Measurements from ENCODE around the gene ZNF527.

ZNF527 gene

DNA sequence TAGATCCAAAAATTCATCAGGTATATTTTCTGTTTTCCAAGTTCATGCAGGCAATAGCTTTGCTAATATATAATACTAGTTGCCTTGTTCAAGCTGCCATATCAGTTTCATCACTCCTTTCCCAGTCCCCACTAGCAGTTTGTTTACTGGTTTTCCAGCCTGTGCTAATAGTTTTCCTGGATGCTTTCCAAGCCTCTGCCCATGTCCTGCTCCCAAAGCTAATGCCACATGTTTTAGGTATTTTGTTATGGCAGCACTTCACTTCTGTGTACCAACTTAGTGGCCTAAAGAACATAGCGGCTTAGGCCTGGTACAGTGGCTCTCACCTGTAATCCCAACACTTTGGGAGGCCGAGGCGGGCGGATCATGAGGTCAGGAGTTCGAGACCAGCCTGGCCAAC, 28.1 kb upstream of the ZNF527 start:
- H3K4me3 ChIP-seq (ENCODE audit: low read depth, low read length): no peak overlapping the region
- DNase-seq (ENCODE audit: low read depth): no peak
- TF ChIP-seq, protein P1, sequence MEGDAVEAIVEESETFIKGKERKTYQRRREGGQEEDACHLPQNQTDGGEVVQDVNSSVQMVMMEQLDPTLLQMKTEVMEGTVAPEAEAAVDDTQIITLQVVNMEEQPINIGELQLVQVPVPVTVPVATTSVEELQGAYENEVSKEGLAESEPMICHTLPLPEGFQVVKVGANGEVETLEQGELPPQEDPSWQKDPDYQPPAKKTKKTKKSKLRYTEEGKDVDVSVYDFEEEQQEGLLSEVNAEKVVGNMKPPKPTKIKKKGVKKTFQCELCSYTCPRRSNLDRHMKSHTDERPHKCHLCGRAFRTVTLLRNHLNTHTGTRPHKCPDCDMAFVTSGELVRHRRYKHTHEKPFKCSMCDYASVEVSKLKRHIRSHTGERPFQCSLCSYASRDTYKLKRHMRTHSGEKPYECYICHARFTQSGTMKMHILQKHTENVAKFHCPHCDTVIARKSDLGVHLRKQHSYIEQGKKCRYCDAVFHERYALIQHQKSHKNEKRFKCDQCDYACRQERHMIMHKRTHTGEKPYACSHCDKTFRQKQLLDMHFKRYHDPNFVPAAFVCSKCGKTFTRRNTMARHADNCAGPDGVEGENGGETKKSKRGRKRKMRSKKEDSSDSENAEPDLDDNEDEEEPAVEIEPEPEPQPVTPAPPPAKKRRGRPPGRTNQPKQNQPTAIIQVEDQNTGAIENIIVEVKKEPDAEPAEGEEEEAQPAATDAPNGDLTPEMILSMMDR (IDR thresholded peaks at IDR 0.05; ENCODE audit: low read depth, low read length): no peak

DNA sequence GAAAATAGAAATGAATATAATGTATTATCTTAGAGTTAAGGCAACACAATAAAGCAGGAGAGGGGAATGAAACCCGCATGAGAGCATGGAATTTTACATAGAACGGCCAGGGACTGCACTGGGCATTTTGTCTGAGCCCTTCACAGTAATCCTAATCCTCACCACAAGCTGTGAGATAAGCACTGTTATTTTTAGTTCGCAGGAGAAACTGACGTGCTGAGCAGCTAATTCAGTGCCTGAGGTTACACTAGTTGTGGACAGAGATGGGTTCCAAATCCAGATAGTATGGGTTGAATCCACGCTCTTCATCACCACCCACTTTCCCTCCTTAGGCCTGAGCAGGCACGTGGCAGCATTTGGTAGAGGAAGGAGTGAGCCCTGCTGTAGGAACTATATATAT, 24.8 kb upstream of the ZNF527 start:
- H3K4me3 ChIP-seq (ENCODE audit: low read depth, low read length): no peak overlapping the region
- DNase-seq (ENCODE audit: low read depth): no peak
- TF ChIP-seq, protein P2, sequence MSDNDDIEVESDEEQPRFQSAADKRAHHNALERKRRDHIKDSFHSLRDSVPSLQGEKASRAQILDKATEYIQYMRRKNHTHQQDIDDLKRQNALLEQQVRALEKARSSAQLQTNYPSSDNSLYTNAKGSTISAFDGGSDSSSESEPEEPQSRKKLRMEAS (IDR thresholded peaks at IDR 0.05; ENCODE audit: low read depth, low read length): no peak
- TF ChIP-seq MYC (IDR thresholded peaks at IDR 0.05; ENCODE audit: low read depth, low read length): no peak

DNA sequence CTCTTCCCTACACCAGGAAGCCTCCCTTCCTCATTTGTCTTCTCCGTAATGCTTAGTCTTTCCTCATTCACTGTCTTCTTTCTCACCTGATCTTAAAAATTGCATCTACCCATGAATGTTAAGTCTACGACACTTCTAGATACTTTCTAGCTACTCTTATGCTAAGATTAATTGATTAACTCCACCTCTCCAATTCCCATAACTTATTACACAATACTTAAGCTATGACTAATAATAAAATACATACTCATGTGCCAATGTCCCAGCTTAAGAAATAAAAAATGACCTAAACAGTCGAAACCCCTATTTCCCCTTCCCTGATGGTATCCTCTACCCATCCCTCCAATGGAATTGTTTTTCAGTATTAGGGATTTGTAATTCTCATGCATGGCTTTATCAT, 22.8 kb upstream of the ZNF527 start:
- DNase-seq (ENCODE audit: low read depth): no peak
- TF ChIP-seq MYC (IDR thresholded peaks at IDR 0.05; ENCODE audit: low read depth, low read length) (no peak), POLR2A (IDR thresholded peaks at IDR 0.05; ENCODE audit: extremely low read depth, insufficient read length) (no peak)
- TF ChIP-seq, protein P1 (IDR thresholded peaks at IDR 0.05; ENCODE audit: low read depth, low read length): no peak
- TF ChIP-seq, protein P2 (IDR thresholded peaks at IDR 0.05; ENCODE audit: low read depth, low read length): no peak
- no peak overlapping the region for H3K4me3 ChIP-seq (ENCODE audit: low read depth, low read length)

DNA sequence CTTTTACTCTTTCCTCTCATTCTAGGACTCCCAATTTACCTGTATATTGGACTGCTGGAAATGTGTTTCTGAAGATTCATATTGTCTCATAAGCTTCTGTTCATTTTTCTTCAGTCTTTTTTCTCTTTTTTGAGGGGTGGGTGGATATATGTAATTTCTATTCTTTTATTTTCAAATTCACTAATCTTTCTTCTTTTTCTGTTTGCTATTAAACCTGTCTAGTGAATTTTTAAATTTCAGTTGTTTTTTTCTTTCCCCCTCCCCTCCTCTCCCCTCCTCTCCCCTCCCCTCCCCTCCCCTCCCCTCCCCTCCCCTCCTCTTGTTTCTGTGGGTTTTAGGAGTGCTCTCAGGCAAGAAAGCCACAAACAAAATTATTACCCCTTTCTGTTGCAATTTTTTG, 16.9 kb upstream of the ZNF527 start:
- DNase-seq (ENCODE audit: low read depth): no peak
- TF ChIP-seq MYC (IDR thresholded peaks at IDR 0.05; ENCODE audit: low read depth, low read length) (no peak), POLR2A (IDR thresholded peaks at IDR 0.05; ENCODE audit: extremely low read depth, insufficient read length) (no peak)
- TF ChIP-seq, protein P2 (IDR thresholded peaks at IDR 0.05; ENCODE audit: low read depth, low read length): no peak
- TF ChIP-seq, protein P1 (IDR thresholded peaks at IDR 0.05; ENCODE audit: low read depth, low read length): no peak
- no peak overlapping the region for H3K4me3 ChIP-seq (ENCODE audit: low read depth, low read length)

DNA sequence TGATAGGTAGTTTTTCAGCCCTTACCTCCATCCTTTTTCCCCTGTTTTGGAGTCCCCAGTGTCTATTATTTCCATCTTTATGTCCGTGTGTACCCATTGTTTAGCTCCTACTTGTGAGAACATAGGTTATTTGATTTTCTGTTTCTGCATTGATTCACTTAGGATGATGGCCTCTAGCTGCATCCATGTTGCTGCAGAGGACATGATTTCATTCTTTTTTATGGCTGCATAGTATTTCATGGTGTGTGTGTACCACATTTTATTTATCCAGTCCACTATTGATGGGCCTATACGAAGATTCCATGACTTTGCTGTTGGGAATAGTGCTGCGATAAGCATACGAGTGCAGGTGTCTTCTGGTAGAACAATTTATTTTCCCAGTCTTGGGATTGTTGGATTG, 15.0 kb upstream of the ZNF527 start:
- TF ChIP-seq, protein P2 (IDR thresholded peaks at IDR 0.05; ENCODE audit: low read depth, low read length): no peak
- TF ChIP-seq, protein P1 (IDR thresholded peaks at IDR 0.05; ENCODE audit: low read depth, low read length): no peak
- TF ChIP-seq POLR2A (IDR thresholded peaks at IDR 0.05; ENCODE audit: extremely low read depth, insufficient read length): no peak
- no peak for TF ChIP-seq MYC (IDR thresholded peaks at IDR 0.05; ENCODE audit: low read depth, low read length)
- no peak for DNase-seq (ENCODE audit: low read depth)
- no peak overlapping the region for H3K4me3 ChIP-seq (ENCODE audit: low read depth, low read length)

DNA sequence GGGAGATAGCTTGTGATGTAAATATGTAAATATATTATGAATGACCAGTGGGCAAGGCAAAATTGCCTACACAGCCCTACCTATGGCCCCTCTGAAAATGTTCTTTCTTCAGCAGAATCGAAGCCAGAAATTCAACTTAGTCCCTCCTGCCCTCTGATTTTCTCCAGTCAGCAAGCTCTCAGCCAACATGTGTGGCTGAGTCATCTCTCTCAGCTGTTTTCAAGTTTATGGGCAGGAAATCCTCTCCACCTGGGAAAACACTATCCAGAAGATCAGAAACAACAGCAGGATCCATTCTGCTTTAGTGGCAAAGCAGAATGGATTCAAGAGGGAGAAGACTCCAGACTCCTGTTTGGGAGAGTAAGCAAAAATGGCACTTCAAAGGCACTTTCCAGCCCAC, 8.9 kb upstream of the ZNF527 start:
- no peak overlapping the region for H3K4me3 ChIP-seq (ENCODE audit: low read depth, low read length)
- no peak for DNase-seq (ENCODE audit: low read depth)
- TF ChIP-seq, protein P1 (IDR thresholded peaks at IDR 0.05; ENCODE audit: low read depth, low read length): no peak
- TF ChIP-seq POLR2A (IDR thresholded peaks at IDR 0.05; ENCODE audit: extremely low read depth, insufficient read length) (no peak), MYC (IDR thresholded peaks at IDR 0.05; ENCODE audit: low read depth, low read length) (no peak)
- TF ChIP-seq, protein P2 (IDR thresholded peaks at IDR 0.05; ENCODE audit: low read depth, low read length): no peak
